CD4-positive, alpha-beta T cell (primary cell): Measurements from ENCODE around the gene ITGB6. TPM values are rescaled to one million over a fixed set of nuclear protein-coding genes. Genes with fewer than 3 reads are reported as not detected.

Source experiments
- ATAC-seq: fragments of 200-7000 bp; cut with Tn5 transposase; one replicate; pipeline ENCODE4 v1.10.0; 2022; ENCODE audit warnings: mild to moderate bottlenecking; ENCODE audit not compliant: poor library complexity
- CTCF ChIA-PET: fragments of 350-600 bp; sonication (Branson Sonifier 250); formaldehyde crosslinking; loops from one replicate; lab custom pipeline; 2021; ENCODE audit warnings: antibody characterized with exemption, inconsistent platforms; lab: Charles Lee
- POLR2A ChIA-PET: fragments of 350-600 bp; sonication (Branson Sonifier 250); formaldehyde crosslinking; loops from one replicate; lab custom pipeline; 2021; ENCODE audit warnings: antibody characterized with exemption, inconsistent platforms; lab: Charles Lee
- DNase-seq, 14 experiments: peaks; one replicate each; pipeline ENCODE4 v3.0.0-alpha.2; 2013 to 2020; ENCODE audit warnings: mixed read lengths in 2 of 14
- H3K27ac ChIP-seq, 2 donors: one replicate each; pipeline versions ENCODE4 v1.5.1 to v1.7.0; 2013; ENCODE audit warnings: low read length in 2 of 2, low read depth in 1 of 2, mild to moderate bottlenecking in 1 of 2
- H3K27me3 ChIP-seq, 2 experiments: 1 replicate in 1 of 2; 2 replicates in 1 of 2; pipeline versions ENCODE4 v1.6.1 to v1.7.0; 2013; ENCODE audit warnings: low read length in 2 of 2, control low read depth in 1 of 2, mild to moderate bottlenecking in 1 of 2, moderate library complexity in 1 of 2; ENCODE audit not compliant: insufficient read depth in 2 of 2, control insufficient read depth in 1 of 2
- H3K36me3 ChIP-seq: one replicate; pipeline ENCODE4 v1.6.1; 2013; ENCODE audit warnings: low read length, control low read depth; ENCODE audit not compliant: insufficient read depth
- H3K4me1 ChIP-seq: one replicate; pipeline ENCODE4 v1.6.1; 2013; ENCODE audit warnings: low read length, control low read depth; ENCODE audit not compliant: insufficient read depth
- H3K4me3 ChIP-seq: one replicate; pipeline ENCODE4 v1.5.1; 2013; ENCODE audit warnings: mild to moderate bottlenecking, low read length, moderate library complexity
- H3K9me3 ChIP-seq, 2 experiments: 1 replicate in 1 of 2; 2 replicates in 1 of 2; pipeline versions ENCODE4 v1.6.1 to v1.7.0; 2013; ENCODE audit warnings: low read length in 2 of 2, mild to moderate bottlenecking in 2 of 2, control low read depth in 1 of 2, moderate library complexity in 1 of 2; ENCODE audit not compliant: control insufficient read depth in 1 of 2, insufficient read depth in 1 of 2
- H3K27ac Mint-ChIP-seq: one replicate; pipeline ENCODE4 v1.8.0; 2020; ENCODE audit warnings: mixed read lengths
- H3K27me3 Mint-ChIP-seq: one replicate; pipeline ENCODE4 v1.8.0; 2021; ENCODE audit warnings: mixed read lengths
- H3K36me3 Mint-ChIP-seq: one replicate; pipeline ENCODE4 v1.8.0; 2021; ENCODE audit warnings: low read depth, mixed read lengths
- H3K4me1 Mint-ChIP-seq: one replicate; pipeline ENCODE4 v1.8.0; 2021; ENCODE audit warnings: low read depth, mixed read lengths
- H3K4me3 Mint-ChIP-seq: one replicate; pipeline ENCODE4 v1.8.0; 2020; ENCODE audit warnings: mild to moderate bottlenecking, mixed read lengths
- H3K9me3 Mint-ChIP-seq: one replicate; pipeline ENCODE4 v1.8.0; 2020; ENCODE audit warnings: mixed read lengths
- CTCF ChIP-seq: fragments of 200-600 bp; IDR thresholded peaks from one replicate; pipeline ENCODE4 v1.8.0; 2022; ENCODE audit warnings: antibody characterized with exemption, mild to moderate bottlenecking
- intact Hi-C, 2 experiments: fragments of 100-400 bp; cut with DNase I in 1 of 2; cut with micrococcal nuclease in 1 of 2; formaldehyde crosslinking; loops; one replicate each; pipeline versions ENCODE4 v1.15.1 to v1.9.0; 2023 to 2025; cut with DNase I, micrococcal nuclease
- total RNA-seq, 174 experiments: library from RNA in 2 of 174; stranded (reverse) in 2 of 174; gene quantifications; one replicate each; pipeline ENCODE4 v1.2.3 and lab custom pipeline; 2021 to 2026

ITGB6 gene
- total RNA-seq, 2 experiments from 2014 or later = not detected

- Mint-ChIP-seq H3K27ac (no peak overlapping the region), H3K4me1 (no peaks in the 10 kb centered on the region), H3K27me3 (no peaks in the 10 kb centered on the region), H3K36me3 (no peaks in the 10 kb centered on the region), H3K9me3 (no peaks in the 10 kb centered on the region), H3K4me3 (no peak overlapping the region)
- no peaks in the 10 kb centered on the region for H3K4me1 ChIP-seq
- TF ChIP-seq CTCF = no peak
- no peak for DNase-seq
- intact Hi-C loops = no loop called here
- ATAC-seq = no peak
- peaks cover 0 to 14% of the 10 kb centered on the region in 2 experiments for H3K27me3 ChIP-seq
- CTCF ChIA-PET = interaction anchor here (3.3 kb wide), 1 partner anchor 8 kb away, joined by 8 read pairs; no protein-coding TSS in a partner anchor
- H3K9me3 ChIP-seq = no peaks in the 10 kb centered on the region
- POLR2A ChIA-PET = no interaction called here
- H3K4me3 ChIP-seq = no peak overlapping the region
- no peaks in the 10 kb centered on the region for H3K36me3 ChIP-seq
- no peak overlapping the region for H3K27ac ChIP-seq
Measured at GRCh38 chr2:160139991-160140390, 60.1 kb downstream of the ITGB6 start.

- Histone ChIP-seq H3K36me3 (no peaks in the 10 kb centered on the region), H3K27me3 (peaks cover 0 to 10% of the 10 kb centered on the region in 2 experiments), H3K4me3 (no peak overlapping the region), H3K9me3 (no peaks in the 10 kb centered on the region), H3K4me1 (no peaks in the 10 kb centered on the region), H3K27ac (no peak overlapping the region)
- Mint-ChIP-seq H3K4me3 (no peak overlapping the region), H3K9me3 (no peaks in the 10 kb centered on the region), H3K36me3 (no peaks in the 10 kb centered on the region), H3K4me1 (no peaks in the 10 kb centered on the region), H3K27me3 (no peaks in the 10 kb centered on the region), H3K27ac (no peak overlapping the region)
- DNase-seq (no peak), ATAC-seq (no peak)
- CTCF ChIA-PET = interaction anchor here (3.3 kb wide), 1 partner anchor 8 kb away, joined by 8 read pairs; no protein-coding TSS in a partner anchor
- intact Hi-C loops = no loop called here
- TF ChIP-seq CTCF = no peak
- POLR2A ChIA-PET = no interaction called here
Measured at GRCh38 chr2:160139350-160139749, 60.7 kb downstream of the ITGB6 start.

GRCh38 chr2:160138406-160138805 is 61.7 kb downstream of the ITGB6 start:
- H3K36me3 ChIP-seq = no peaks in the 10 kb centered on the region
- no peak overlapping the region for H3K27ac ChIP-seq
- TF ChIP-seq CTCF = no peak
- intact Hi-C loops = no loop called here
- Mint-ChIP-seq H3K27ac (no peak overlapping the region), H3K9me3 (no peaks in the 10 kb centered on the region), H3K4me3 (no peak overlapping the region), H3K27me3 (no peaks in the 10 kb centered on the region), H3K36me3 (no peaks in the 10 kb centered on the region), H3K4me1 (no peaks in the 10 kb centered on the region)
- ChIA-PET POLR2A (no interaction called here), CTCF (no interaction called here)
- peaks cover 0 to 6% of the 10 kb centered on the region in 2 experiments for H3K27me3 ChIP-seq
- H3K4me1 ChIP-seq = no peaks in the 10 kb centered on the region
- no peak for DNase-seq
- H3K9me3 ChIP-seq = no peaks in the 10 kb centered on the region
- H3K4me3 ChIP-seq = no peak overlapping the region
- no peak for ATAC-seq
